Activated CD8-positive, alpha-beta memory T cell treated with anti-CD3 and anti-CD28 coated beads for 1 hour (primary cell): ENCODE measurements around the gene UIMC1.
"Not testable (repeated sequence)": the region's sequence is repeated elsewhere in the genome, so short reads cannot be mapped to it uniquely, and the experiment has no call there.

Source experiments
- DNase-seq, 2 donors: peaks; one replicate each; pipeline ENCODE4 v3.0.0-alpha.2; 2020; ENCODE audit warnings: low read depth in 1 of 2; ENCODE audit errors: extremely low read depth in 1 of 2

The UIMC1 gene

GRCh38 chr5:176873541-176874172, 132.9 kb downstream of the UIMC1 start:
- no peak for DNase-seq

- not testable (repeated sequence) for DNase-seq
These were observed 133.6 kb downstream of the UIMC1 start for GRCh38 chr5:176873011-176873410.

GRCh38 chr5:176872586-176872985, 134.0 kb downstream of the UIMC1 start:
- not testable (repeated sequence) for DNase-seq

GRCh38 chr5:176870644-176871043, 135.9 kb downstream of the UIMC1 start:
- not testable (repeated sequence) for DNase-seq

GRCh38 chr5:176870110-176870591, 136.4 kb downstream of the UIMC1 start:
- DNase-seq, result no peak

GRCh38 chr5:176869501-176870109, 137.0 kb downstream of the UIMC1 start:
- no peak for DNase-seq

- no peak for DNase-seq
These were observed 137.8 kb downstream of the UIMC1 start for GRCh38 chr5:176868731-176869130.

- no peak for DNase-seq
These were observed 138.5 kb downstream of the UIMC1 start for GRCh38 chr5:176868126-176868525.

GRCh38 chr5:176866707-176867310, 139.8 kb downstream of the UIMC1 start:
- DNase-seq, result no peak

- DNase-seq, result no peak
These were observed 140.6 kb downstream of the UIMC1 start for GRCh38 chr5:176865964-176866363.

GRCh38 chr5:176864755-176865154, 141.8 kb downstream of the UIMC1 start:
- no peak for DNase-seq

- DNase-seq, result no peak
These were observed 142.8 kb downstream of the UIMC1 start for GRCh38 chr5:176863765-176864098.

GRCh38 chr5:176863041-176863764, 143.4 kb downstream of the UIMC1 start:
- DNase-seq, result no peak

- no peak for DNase-seq
These were observed 144.1 kb downstream of the UIMC1 start for GRCh38 chr5:176862330-176862995.

- no peak for DNase-seq
These were observed 145.3 kb downstream of the UIMC1 start for GRCh38 chr5:176861276-176861675.

GRCh38 chr5:176860381-176860780, 146.2 kb downstream of the UIMC1 start:
- DNase-seq, result no peak

GRCh38 chr5:176859916-176860315, 146.7 kb downstream of the UIMC1 start:
- DNase-seq, result no peak

GRCh38 chr5:176857894-176858273, 148.7 kb downstream of the UIMC1 start:
- DNase-seq, result no peak

- no peak for DNase-seq
These were observed 149.2 kb downstream of the UIMC1 start for GRCh38 chr5:176857216-176857893.

- no peak for DNase-seq
These were observed 149.8 kb downstream of the UIMC1 start for GRCh38 chr5:176856746-176857145.

- no peak for DNase-seq
These were observed 151.0 kb downstream of the UIMC1 start for GRCh38 chr5:176855598-176855997.
